G401.6 (cell line): Measurements from ENCODE around the gene VGLL4.
"Not testable (repeated sequence)": the region's sequence is repeated elsewhere in the genome, so short reads cannot be mapped to it uniquely, and the experiment has no call there.

Experiments
- FAIRE-seq: peaks from 2 replicates; lab custom pipeline; 2012; peaks lifted over from hg19 to GRCh38; lab: Jason Lieb, UNC

The VGLL4 gene

DNA sequence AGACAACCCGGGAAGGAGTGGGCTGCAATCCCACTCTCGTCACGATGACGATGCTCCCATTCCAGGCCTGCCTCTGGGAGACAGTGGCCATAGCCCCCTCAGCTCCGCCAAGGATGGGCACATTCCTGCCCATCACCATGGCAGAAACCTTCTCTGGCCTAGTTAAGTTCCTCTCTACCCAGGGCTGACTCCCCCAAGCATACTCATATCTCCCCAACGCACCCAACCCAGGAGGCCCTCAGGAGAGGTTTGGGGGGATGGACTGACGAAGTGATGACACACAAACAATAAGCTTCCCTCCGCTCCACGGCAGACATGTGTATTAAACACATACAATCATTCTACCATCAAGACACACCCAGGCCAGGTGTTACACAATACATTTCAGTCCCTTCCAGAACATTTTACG lies 60.1 kb downstream of the VGLL4 start:
- FAIRE-seq = no peak

DNA sequence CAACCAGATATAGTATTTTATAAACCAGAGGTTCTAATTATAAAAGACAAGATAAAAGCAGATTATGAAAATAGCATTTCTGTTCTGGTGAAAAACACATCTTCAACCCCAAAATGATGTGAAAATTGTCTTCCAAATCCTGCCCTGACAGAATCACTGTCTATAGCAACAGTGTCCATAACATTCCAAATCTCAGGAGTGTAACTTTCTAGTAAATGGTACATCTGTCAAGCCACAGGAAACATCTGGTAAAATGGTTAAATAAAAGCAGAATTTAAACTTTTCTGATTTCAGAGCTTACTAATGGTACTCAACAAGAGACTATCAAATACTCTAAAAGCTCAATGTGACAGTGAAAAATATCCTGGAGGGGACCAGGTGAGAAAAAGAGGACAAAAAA lies 60.5 kb downstream of the VGLL4 start:
- no peak for FAIRE-seq

DNA sequence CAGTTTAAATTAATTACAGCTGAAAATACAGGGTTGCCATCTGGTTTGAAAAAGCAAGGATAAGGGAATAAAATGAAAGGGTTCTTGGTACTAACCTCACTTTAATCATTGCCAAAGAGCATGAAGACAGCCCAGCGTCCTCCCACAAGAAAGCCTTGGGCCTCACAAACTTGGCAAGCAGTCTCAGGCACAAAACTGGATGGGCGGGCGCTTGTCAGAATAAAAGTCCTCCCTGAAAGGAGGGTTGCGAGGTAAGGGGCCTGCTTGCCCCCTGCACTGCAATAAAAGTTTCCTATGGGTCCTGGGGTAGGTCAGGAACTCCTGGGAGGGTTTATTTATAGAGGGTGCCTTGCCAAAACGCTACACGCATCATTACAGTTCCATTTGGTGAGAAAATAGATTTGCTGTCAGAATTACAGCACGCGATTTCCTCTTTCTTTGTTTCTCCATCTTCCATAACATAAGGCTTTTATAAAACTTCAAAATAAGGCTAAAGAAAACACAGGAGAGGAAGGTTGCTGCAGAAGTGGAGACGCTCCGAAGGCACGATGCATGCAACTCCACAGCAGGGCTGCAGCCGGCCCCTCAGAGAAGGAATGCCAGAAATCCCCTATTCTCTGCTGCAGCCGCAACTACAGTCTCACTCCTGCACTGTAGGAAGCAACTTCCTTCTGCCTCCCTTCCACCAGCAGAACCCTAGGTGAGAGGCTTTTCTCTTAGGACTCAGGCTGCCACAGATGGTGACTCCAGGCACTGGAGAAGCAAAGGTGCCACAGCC lies 61.3 kb downstream of the VGLL4 start:
- FAIRE-seq = no peak

DNA sequence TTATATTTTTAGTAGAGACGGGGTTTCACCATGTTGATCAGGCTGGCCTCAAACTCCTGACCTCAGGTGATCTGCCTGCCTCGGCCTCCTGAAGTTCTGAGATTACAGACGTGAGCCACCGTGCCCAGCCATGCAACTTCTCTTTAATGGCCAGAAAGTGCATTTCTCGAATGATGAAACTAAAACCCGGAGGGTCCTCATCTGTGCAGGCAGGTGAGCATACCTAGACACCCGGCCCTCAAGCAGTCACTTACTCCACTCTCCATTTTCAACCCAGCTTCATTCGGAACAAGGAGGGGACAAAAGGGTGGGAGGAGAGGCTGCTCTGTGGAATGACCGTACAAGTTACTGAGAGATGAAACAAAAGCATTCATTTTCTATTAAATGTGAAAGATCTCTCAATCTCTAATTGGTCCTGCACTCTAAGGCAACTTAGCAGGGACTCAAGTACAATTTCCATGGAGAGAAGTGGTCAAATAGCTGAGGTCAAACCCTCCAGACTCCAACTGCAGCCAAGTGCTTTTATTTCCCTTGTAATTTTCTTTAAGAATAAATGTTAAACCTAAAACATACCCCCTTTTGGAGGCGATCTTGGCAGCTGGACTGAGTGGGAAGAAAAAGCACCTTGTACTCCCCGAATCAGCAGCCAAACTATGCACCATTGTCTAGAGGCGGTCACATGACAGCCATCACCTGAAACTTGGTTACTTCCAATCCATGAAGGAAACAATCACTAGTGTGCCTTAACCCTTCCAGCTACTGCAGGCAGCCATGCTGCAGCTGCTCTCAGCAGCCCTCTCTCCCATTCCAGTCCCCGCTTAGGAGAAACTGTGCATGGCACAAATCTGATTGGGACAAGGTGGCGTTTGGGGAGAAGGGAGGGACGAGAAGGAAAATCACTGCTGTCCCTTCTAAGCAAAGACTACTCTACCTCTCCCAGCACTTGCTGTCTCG lies 62.2 kb downstream of the VGLL4 start:
- no peak for FAIRE-seq

DNA sequence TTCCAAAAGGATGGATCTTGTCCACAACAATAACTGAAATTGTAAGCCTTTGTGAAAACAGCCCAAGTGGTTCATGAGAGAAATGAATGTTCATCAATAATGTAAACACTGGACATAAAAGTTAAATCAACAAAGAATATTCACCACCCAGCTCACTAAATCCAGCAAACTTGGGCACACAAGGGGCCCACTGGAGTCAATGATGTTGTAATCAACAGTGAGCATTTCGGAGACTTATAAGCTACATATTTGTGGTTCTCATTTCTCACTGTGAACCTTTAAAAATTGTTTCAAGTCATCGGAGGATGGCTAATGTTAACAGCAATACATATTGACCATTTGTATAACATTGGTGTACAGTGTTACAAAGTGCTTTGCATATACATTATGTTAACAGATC lies 63.1 kb downstream of the VGLL4 start:
- no peak for FAIRE-seq

DNA sequence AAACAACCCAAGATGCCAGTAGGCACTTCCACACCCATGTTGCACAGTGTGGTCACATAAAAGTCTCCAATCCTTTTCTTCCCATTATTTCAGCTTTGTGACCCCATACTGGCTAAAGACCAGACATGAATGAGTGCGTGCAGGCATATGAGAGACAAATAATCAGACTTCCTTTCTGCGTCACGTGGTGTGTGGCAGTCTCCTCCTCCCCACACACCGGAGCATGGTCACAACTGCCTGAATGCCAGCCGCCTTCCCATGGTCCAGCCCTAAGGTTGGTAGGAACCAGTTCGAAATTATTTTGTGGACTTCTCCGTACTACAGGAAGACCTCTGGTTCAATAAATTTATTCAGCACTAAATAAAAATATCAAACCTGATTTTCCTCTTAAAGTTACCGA lies 65.5 kb downstream of the VGLL4 start:
- no peak for FAIRE-seq

DNA sequence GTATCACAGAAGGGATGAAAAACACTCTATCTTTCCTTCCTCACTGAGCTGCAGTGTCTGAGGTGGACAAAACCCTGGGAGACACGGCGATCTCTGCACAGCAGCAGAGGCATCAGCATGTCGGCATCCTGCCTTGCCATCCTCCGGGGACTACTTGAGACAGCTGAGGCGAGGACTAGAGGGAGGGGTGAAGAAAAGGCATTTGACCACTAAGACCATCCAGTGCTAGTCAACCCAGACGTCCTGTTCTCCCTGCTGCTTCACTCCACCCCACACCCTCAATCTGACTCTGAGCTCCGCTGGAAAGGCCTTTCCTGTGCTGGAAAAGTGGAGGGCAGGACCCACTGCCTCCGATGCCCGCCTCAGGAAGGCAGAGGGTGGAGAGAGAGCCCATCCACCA lies 67.3 kb downstream of the VGLL4 start:
- FAIRE-seq = no peak

DNA sequence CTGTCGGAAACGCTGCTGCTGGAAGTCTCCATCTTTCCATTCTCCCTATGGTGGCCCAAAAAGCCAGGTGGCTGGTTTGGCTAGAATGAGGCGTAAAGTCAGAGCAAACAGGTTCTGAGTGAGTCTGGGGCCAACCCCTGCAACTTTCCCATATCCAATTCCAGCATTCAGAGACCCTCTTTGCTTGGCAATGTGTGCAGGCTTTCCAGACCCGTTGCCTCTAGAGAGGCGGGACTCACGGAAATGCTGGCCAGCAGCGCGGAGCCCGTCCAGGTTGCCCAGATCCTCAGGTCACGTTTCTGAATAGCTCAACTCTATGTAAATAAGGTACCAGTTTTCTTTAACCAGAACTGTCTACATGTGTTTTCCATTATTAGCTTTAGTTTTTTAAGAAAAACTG lies 68.0 kb downstream of the VGLL4 start:
- FAIRE-seq = no peak

DNA sequence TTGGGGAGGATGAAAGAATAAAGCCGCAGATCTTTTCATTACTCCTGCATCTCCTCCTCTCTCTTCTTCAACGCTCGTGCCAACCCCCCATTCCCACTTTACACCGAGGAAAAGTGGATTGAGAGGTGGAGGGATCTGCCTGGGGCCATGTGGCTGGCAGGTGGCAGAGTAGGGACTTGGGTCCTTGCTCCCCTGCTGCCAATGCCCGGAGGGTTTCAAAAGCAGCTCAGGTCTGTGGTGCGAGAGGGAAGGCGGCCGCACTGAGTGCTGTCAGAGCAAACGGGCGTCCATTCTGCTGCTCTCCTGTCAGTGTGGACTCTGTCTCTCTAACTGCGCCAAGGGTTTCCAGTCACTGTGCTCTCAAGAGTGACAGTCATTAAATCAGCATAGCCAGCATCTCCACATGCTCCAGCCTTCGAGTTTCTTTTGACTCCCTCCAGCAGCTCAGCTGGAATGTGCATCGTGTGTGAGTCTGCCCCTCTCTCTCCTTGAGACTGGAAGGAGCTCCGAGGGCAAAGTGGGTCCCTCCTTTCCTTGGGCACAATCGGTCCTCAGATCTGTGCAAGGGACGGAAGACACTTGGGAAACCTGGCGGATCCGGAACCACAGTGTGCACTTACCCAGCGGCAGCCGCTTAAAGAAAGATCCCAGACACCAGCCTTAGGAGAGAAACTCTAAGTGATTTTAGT lies 68.6 kb downstream of the VGLL4 start:
- no peak for FAIRE-seq

DNA sequence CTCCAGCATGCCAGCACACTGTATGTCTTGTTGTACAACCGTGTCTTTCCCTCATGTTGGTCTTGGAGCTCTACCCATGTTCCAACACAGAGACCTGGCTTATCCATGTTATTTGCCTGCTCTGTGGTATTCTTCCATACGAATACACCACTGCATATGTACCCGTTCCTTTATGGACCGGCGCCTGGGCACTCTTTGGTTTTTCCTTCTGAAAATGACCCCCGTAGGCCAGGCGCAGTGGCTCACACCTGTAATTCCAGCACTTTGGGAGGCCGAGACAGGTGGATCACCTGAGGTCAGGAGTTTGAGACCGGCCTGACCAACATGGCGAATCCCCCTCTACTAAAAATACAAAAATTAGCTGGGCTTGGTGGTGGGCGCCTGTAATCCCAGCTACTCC lies 71.1 kb downstream of the VGLL4 start:
- FAIRE-seq = not testable (repeated sequence)

DNA sequence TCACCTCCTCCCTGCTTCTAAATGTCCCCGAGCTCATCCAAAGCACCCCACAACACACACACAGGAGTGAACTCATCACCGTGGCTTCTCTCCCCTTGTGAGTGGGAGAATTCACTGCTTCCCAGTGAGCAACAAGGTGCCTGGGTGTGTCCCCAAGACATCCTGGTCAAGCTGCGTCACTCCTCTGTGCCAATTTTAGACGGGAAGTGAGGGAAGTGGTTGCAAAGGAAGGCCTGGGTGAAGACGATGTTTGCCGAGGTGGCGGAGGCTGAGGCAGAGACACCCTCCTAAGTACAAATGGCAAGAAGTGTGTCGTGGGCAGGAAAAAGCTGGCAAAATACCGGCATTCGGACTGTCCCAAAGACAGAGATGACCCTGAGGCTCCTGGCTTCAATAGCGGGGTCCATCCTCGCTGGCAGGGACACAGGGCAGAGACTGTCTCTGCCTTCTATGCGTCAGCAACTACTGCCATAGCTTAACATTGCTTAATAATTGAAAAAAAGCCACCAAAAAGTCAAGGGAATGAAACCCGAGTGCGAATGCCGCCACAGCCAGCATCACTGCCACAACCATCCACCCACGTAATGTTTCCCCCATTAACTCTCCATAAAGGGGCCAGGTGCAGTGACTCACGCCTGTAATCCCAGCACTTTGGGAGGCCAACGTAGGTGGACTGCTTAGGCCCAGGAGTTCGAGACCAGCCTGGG lies 72.8 kb downstream of the VGLL4 start:
- no peak for FAIRE-seq

DNA sequence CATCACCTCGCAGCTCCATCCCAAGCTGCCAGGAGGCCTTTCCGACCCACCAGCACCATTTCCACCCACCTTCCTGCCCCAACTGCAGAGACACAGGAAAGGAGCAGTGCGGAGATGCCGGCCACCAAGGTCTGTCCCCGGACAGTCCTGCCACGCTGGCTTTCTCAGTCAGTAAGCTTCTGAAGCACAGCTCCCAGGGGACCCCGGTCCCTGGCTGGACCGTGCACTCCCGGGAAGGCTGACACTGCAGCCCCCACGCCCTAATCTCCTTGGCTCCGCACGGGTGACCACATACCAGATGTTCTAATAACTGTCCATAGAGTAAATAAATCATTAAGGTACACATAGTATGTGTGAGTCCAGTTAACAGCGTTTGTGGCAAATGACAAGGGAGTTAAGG lies 73.5 kb downstream of the VGLL4 start:
- FAIRE-seq = no peak

DNA sequence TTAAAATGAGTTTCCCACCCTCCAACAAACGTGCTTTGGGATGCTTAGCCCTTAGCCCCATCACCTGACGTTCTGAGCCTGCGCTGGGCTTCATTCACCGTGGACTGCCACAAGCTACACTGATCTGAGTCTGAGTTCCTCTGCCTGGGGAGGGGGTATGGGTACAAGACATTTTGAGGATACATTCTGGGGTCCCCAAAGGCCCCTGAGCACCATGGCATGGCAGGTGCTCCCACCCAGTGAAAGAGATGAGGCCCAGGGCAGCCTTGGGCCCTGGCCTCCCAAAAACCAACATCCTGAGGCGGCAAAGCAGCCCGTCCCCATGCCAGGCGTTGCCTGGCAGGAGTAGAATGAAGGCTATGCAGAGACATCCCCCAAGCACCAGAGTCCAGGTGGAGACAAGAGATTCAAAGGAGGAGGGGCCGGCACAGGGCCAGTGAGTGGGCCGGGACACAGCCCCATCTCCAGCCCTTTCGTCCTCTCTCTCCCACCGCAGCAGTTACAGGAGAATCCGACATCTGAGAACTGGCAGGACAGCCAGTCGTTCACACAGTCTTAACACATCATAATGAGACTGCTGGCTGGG lies 74.5 kb downstream of the VGLL4 start:
- FAIRE-seq = no peak

DNA sequence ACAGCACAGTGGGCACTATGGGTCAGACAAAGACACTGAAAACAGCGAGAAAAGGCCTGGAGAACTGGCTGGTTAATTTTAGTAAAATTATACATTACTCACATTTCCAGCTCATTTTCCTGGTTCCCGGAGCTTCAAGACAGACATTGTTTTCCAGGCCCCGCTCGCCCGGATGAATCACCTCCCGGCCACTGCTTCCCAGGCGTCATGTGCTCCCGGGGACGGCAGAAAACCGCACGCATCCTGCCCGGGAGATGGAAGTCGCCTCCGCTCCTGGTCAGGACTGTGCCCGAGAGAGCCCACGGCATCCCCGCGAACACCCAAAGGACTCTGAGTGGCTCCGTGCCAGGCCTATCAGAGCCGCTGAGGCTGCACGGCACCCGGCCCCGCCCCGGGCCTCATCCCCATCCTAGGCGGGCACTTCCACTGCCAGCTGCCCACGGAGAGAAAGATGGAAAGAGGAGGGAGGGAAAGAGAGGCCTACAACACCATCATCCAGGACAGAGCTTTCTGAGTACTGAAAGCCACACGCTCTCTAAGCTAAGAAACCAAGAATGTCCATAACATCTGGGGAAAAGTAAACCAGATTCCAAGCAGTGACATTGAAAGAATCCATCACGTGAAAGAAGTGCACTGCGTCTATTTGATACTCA lies 75.1 kb downstream of the VGLL4 start:
- FAIRE-seq = no peak

DNA sequence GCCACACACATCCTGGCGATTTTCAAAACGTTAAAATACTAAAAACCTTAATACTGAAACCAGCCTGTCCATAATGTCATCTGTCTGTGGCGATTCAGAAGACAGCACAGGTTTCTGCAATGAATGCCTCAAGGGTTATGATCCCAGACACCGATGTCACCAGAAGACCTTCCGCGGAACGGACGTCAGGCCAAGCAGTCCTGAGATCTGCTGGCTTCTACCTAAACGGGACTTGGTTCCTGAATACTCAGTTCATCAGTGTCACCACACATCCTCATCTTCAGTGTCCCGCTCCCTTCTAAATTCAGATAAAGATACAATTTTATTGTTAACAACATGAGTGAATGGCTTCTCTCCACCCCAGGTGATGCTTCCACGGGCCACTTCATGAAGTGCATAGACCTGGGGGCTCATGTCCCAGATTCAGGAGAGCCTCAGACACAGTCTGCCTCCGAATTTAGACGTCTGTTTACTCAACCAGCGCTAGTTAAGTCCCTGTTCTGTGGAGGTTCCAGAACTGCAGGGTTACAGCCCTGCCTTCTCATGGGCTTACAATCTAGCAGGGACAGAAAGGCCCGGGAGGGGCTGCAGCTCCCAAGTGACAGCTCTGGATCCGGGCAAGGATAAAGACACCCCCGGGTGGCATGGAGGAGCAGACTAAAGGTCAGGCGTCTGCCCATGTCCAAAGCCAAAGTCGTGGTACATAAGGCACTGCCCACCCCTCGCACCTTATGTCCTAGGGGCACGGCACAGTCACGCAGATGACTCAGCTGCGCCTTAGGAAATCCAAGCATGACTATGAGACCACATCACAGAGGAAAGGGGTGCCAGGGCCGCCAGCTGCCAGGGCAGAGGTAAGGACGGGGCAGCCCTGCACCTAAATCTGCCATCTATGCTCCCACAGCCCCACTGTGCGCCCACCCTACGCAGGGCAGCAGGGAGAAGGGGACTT lies 75.9 kb downstream of the VGLL4 start:
- no peak for FAIRE-seq

DNA sequence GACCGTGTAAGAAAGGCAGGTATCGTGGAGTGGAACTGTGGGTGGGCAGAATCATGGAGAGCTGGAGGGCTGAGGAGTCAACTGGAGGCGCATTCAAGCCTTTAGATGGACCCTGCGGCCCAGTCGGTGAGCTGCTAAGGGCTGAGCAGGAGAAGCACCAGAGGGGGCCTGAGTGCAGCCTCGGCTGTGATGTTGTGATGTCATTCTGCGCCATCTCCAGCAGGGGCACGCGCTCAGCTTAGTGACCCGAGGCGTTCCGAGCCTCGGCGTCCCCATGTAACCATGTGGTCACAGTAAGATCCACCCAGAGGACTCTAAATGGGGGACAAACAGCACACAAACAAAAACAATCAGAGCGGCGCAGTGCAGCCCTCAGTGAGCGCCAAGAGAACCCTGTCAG lies 76.8 kb downstream of the VGLL4 start:
- FAIRE-seq = no peak

DNA sequence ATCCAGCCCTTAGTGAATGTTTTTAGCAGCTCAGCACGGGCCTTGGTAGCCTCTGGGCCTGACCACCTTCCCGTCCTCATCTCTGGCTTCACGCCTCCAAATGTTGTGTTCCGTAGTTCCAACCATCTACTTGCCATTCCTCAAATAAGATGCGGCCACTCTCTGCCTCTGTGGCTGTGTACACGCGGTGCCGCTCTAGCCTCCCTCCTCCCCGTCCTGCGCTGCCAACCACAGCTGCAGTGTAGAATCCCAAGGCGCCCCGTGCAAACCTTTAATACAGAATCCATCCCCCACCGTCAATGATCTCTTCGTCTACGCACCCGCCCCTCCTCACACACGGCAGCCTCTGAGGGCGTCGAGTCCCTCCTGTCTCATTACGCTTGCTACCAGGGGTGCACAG lies 77.2 kb downstream of the VGLL4 start:
- FAIRE-seq = no peak

DNA sequence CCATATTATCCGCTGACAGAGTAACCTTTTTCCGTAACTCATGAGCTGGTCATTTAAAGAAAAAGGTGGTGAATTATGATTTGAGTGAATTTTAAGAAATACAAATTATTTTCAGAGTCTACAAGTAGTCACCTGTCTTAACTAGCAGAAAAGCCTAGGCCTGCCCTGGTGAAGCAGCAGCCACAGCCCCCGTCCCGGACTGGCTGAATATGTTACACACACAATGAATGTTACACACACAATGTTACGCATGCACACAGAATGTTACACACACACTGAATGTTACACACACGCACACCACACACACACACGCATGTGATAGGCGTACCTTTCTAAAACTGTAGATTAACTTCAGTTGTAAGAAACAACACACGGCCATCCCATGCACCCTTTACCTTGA lies 77.8 kb downstream of the VGLL4 start:
- FAIRE-seq = no peak

DNA sequence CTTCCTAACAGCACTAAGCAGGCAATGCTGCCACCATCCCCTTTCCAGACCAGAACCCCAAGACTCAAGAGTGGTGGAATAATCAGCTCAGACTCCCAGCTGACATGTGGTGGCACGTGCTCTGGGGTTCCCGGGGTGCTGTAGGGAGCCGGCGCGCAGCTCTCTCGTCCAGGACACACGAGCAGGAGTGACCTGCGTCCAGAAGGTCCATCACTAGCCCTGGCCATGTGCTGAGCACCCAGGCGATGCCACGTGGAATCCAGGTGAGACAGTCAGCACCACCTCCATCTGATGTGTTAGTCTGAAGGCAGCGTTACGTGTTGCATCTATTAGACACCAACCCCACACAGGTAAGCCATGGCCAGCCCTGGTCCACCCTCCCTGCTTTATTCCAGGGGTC lies 78.2 kb downstream of the VGLL4 start:
- FAIRE-seq = no peak

DNA sequence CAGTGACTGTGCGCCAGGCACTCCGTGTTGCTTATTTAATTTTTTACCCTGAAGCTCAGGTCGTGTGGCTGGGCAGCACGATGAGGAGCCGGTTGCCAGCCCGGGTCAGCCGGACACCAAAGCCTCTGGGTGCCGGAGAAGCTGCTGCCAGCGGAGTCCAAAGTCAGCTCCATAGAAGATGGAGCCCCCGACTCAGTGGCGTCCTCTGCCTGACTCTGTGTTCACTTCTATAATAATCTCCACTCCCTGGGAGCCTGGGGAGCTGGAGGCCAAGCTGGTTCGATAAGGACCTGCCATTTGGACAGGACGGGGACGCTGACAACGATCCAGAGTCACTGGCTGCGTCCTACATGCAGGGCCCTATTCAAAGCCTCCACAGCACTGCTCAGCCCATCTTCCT lies 78.6 kb downstream of the VGLL4 start:
- no peak for FAIRE-seq
